Activated CD8-positive, alpha-beta memory T cell treated with anti-CD3 and anti-CD28 coated beads for 48 hours (primary cell): Measurements from ENCODE around the gene DRAM2.
"Not testable (repeated sequence)": the region's sequence is repeated elsewhere in the genome, so short reads cannot be mapped to it uniquely, and the experiment has no call there.

ENCODE experiments used
- DNase-seq, 3 experiments: peaks; one replicate each; pipeline ENCODE4 v3.0.0-alpha.2; 2020; ENCODE audit warnings: low read depth in 2 of 3, low spot score in 2 of 3

Gene DRAM2

GRCh38 chr1:111084999-111085398, 54.9 kb downstream of the DRAM2 start:
- DNase-seq = no peak

- no peak for DNase-seq
These were observed 57.3 kb downstream of the DRAM2 start for GRCh38 chr1:111082421-111083203.

GRCh38 chr1:111079329-111079728, 60.6 kb downstream of the DRAM2 start:
- DNase-seq = not testable (repeated sequence)

GRCh38 chr1:111077312-111077711, 62.6 kb downstream of the DRAM2 start:
- DNase-seq = not testable (repeated sequence)
